NCI-H2227 treated with DMSO at 0.1 percent for 48 hours (cell line): ENCODE data around the gene HAUS5.
A peak's percentile ranks its signal among the peaks of the same experiment; 100 is the strongest.
"Not testable (repeated sequence)": the region's sequence is repeated elsewhere in the genome, so short reads cannot be mapped to it uniquely, and the experiment has no call there.

Source experiments
- DNase-seq: peaks from one replicate; lab custom pipeline; 2025; lab: John Stamatoyannopoulos, UW

HAUS5 gene

DNA sequence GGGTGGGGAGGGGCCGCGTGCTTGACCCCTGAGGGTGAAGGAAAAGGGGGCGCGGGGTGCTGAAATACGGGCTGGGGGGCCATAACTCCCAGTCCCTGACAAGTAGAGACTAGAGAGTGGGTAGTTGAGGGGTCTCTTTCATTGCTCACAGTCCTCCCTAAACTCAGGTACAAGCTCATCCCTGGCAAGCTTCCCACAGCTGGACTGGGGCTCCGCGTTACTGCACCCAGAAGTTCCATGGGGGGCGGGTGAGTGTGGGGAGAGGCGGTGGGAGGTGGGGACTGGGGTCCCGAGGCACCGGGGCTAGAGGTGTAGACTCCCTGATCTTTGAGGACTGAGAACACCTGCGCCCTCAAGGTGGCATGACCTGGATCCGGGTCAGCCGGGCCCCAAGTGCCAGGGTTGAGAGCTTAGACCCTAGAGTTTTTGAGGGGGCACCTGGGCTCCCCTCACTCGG, 30.3 kb downstream of the HAUS5 start:
- DNase-seq, result no peak

DNA sequence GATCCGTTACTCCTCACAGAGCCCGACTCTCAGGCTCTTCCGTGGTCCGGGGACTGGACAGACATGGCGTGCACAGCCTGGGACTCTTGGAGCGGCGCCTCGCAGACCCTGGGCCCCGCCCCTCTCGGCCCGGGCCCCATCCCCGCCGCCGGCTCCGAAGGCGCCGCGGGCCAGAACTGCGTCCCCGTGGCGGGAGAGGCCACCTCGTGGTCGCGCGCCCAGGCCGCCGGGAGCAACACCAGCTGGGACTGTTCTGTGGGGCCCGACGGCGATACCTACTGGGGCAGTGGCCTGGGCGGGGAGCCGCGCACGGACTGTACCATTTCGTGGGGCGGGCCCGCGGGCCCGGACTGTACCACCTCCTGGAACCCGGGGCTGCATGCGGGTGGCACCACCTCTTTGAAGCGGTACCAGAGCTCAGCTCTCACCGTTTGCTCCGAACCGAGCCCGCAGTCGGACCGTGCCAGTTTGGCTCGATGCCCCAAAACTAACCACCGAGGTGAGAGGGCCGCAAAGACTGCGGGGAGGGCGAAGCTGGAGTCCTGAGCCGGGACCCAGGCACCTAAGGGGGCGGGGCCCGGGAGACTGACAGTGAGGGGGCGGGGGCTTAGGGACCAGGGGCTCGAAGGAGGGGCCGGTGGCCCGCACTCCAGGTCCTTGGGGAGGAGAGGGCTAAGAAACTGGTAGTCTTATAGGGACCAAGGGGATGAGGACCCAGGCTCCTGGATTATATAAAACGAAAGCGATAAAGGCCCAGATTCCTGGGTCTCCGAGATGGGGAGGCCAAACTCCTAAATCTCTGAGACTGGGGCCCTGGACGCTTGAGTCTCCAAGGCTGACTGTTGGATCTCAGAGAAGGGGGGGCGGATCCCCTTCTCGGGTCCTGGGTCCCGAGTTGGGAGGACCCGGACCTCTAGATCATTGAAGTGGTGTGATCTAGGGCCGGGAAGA, 31.0 kb downstream of the HAUS5 start:
- DNase-seq, result peak; percentile 100

GRCh38 chr19:35644206-35644986, 31.9 kb downstream of the HAUS5 start:
- DNase-seq, result peak; percentile 100

- peak; percentile 97 for DNase-seq
Measured at GRCh38 chr19:35644987-35645679, 32.6 kb downstream of the HAUS5 start.

DNA sequence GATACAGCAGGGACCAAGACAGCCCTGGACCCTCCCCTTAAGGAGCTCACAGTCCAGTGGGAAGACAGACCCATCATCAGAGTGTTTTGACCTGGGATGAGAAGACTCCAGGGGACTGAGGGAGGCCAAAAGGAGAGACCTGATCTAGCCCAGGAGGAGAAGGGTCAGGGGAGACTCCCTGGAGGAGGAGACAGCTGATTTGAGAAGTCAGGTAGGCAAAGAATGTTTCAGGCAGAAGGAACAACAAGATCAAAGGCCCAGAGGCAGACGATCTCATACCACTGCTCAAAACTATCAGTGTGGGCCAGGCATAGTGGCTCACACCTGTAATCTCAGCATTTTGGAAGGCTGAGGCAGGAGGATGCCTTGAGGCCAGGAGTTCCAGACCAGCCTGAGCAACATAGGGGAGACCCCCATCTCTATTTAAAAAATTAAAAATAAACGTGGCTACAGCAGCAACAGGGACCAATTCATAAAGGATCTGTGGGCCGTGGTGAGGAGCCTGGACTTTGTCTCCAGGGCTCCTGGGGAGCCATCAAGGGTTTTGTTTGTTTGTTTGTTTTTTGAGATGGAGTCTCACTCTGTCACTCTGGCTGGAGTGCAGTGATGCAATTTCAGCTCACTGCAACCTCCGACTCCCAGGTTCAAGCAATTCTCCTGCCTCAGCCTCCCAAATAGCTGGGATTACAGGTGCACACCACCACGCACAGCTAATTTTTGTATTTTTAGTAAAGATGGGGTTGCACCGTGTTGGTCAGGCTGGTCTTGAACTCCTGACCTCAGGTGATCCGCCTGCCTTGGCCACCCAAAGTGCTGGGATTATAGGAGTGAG, 33.4 kb downstream of the HAUS5 start:
- no peak for DNase-seq

GRCh38 chr19:35648017-35648961, 35.8 kb downstream of the HAUS5 start, which contains the start of gene COX6B1:
TSS of gene COX6B1 (plus strand) at chr19:35648323. CDS start at chr19:35651244, 2,921 bp downstream.
- DNase-seq, result peak; percentile 100

GRCh38 chr19:35650581-35650980, 38.0 kb downstream of the HAUS5 start:
- no peak for DNase-seq

GRCh38 chr19:35654828-35655227, 42.3 kb downstream of the HAUS5 start:
- DNase-seq, result not testable (repeated sequence)

GRCh38 chr19:35655600-35655999, 43.1 kb downstream of the HAUS5 start:
- DNase-seq, result no peak

- DNase-seq, result no peak
Measured at GRCh38 chr19:35656700-35657099, 44.2 kb downstream of the HAUS5 start.

- no peak for DNase-seq
Measured at GRCh38 chr19:35657904-35658700, 45.6 kb downstream of the HAUS5 start.

- no peak for DNase-seq
Measured at GRCh38 chr19:35661995-35662340, 49.4 kb downstream of the HAUS5 start.

DNA sequence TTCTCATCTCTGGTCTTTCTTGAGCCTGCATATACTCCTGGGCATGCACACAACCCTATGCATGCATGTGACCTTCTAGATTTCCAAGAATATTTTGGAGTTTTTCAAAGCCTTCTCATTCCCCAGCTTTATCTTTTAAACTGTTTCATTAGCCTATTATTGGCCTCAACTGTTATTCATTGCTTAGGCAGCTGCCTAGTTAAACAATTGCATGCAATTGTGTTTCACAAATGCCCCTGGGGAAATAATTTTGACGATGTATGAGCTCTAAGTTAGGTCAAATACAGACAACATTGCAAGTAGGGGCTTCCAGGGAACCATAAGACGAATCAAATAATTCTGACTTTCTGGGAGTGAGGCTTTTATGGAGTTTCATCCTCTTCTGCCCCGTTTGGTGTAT, 51.4 kb downstream of the HAUS5 start:
- no peak for DNase-seq

DNA sequence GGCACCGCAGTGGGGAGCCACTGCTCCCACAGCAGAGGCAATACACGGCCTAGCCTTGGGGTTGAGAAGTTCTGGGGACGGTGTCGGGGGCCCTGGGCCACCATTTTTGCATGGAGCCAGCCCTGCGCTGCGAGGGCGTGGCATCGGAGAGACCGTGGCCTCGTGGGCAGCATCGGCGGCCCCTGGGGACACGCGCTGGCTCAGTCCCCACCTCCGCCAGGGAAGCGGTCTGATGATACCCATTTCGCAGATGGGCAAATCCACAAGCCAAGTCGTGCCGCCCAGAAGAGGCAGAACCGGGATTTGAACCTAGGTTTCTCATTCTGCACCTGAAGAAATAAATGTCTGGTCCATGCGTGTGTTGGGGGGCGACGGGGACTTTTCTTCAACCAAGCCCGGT, 52.6 kb downstream of the HAUS5 start:
- no peak for DNase-seq

DNA sequence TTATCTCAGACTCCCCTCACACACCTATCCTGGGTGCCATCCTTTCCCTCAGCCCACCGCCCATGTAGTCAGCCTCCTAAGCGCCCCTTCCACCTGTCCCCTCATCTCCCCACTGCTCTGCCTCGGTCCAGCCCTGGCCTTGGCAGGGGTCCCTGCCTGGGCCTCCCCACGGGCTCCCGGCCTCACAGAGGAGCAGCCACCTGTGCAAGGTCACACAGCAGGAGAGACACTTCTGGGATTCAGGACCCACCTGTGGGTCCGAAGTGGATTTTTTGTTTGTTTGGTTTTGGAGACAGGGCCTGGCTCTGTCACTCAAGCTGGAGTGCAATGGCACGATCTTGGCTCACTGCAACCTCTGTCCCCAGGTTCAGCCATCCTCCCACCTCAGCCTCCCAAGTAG, 53.1 kb downstream of the HAUS5 start:
- no peak for DNase-seq

- no peak for DNase-seq
Measured at GRCh38 chr19:35666251-35666913, 53.8 kb downstream of the HAUS5 start, which contains the start of gene UPK1A. TSS of gene UPK1A (plus strand) at chr19:35666517. CDS start at chr19:35666813, 296 bp downstream.

DNA sequence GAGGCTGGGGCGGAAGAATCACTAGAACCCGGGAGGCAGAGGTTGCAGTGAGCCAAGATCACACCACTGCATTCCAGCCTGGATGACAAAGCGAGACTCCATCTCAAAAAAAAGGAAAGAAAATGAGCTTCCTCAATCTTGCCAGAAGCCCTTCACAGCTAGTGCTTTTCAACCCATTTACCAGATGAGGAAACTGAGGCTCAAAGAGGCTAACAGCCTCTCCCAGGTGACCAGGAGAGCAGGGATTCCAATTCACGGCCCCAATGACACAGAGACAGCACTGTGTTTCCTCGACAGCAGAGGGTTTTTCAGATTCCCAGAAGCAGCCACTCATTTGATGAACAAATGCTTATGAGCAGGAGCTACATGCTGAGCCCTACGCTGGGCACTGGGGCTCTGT, 57.0 kb downstream of the HAUS5 start:
- DNase-seq, result no peak

DNA sequence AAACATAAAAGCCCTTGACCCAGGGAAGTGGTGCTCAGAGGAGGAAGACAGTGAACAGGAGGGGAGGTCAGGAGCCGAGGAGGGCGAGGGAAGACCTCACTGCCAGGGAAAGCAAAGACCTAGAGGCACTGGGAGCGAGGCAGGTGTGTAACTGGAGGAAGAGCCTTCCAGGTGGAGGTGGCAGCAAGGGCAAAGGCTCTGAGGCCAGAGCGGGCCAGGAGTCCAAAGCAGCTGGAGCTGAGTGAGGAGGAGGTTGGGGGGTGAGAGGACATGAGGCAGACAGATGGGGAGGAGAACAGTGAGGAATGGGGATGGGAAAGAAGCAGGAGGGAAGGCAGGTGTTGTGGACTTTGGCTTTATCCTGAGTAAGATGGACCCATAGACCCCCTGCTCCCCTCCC, 57.4 kb downstream of the HAUS5 start:
- no peak for DNase-seq

GRCh38 chr19:35670686-35671085, 58.2 kb downstream of the HAUS5 start:
- no peak for DNase-seq
